ENCODE results near the gene ZNF621.

GRCh38 chr3:40583691-40584090 is 58.9 kb downstream of the ZNF621 start:
- TF ChIP-seq CTCF (IDR thresholded peaks at IDR 0.05) (no peak), FOXP1 (CRISPR knock-in tag; IDR thresholded peaks at IDR 0.05; ENCODE audit: borderline replicate concordance) (no peak), AR (CRISPR knock-in tag; IDR thresholded peaks at IDR 0.05) (no peak), HMGXB4 (CRISPR knock-in tag; IDR thresholded peaks at IDR 0.05) (no peak), ZNF121 (CRISPR knock-in tag; IDR thresholded peaks at IDR 0.05) (no peak), ATF3 (CRISPR knock-in tag; conservative IDR thresholded peaks at IDR 0.05) (no peak), MXD4 (CRISPR knock-in tag; IDR thresholded peaks at IDR 0.05; ENCODE audit: borderline replicate concordance) (no peak)
